A549 (cell line): Measurements from ENCODE around the gene GLIPR1. TPM values are rescaled to one million over a fixed set of nuclear protein-coding genes. Genes with fewer than 3 reads are reported as not detected.

Experiments
- ATAC-seq, 2 experiments: fragments of 200-7000 bp in 1 of 2; fragments of >200 bp in 1 of 2; cut with Nextera tagmentation in 1 of 2; cut with Tn5 transposase in 1 of 2; 3 replicates each; pipeline versions ENCODE4 v1.8.0 to v1.9.1; 2018 to 2020; ENCODE audit warnings: mild to moderate bottlenecking in 1 of 2, moderate library complexity in 1 of 2
- CTCF ChIA-PET: fragments of 300-600 bp; sonication (Branson Sonifier 250); formaldehyde crosslinking; extraction: SDS; loops from one replicate; lab custom pipeline; 2021; ENCODE audit warnings: antibody characterized with exemption, inconsistent platforms; lab: Yijun Ruan, JAX
- POLR2A ChIA-PET: fragments of 350-600 bp; formaldehyde crosslinking; extraction: SDS; loops from one replicate; lab custom pipeline; 2021; ENCODE audit warnings: antibody characterized with exemption, inconsistent platforms; lab: Yijun Ruan, JAX
- DNase-seq, 2 experiments: peaks; one replicate each; pipeline versions ENCODE4 v3.0.0 to v3.0.0-alpha.2; 2011 to 2016; ENCODE audit warnings: low read depth in 1 of 2, low spot score in 1 of 2
- FAIRE-seq: peaks from 2 replicates; lab custom pipeline; 2011; peaks lifted over from hg19 to GRCh38; lab: Jason Lieb, UNC
- H3K27ac ChIP-seq, 2 experiments: fragments of >200 bp; sonication (Bioruptor Twin); formaldehyde crosslinking; 3 replicates each; pipeline ENCODE4 v1.5.1; 2016 to 2017
- H3K4me1 ChIP-seq: fragments of >200 bp; sonication (Bioruptor Twin); formaldehyde crosslinking; 3 replicates; pipeline ENCODE4 v1.6.1; 2016
- H3K4me2 ChIP-seq: fragments of >200 bp; sonication (Bioruptor Twin); formaldehyde crosslinking; 3 replicates; pipeline ENCODE4 v1.6.1; 2016
- H3K4me3 ChIP-seq: fragments of >200 bp; sonication (Bioruptor Twin); formaldehyde crosslinking; 3 replicates; pipeline ENCODE4 v1.5.1; 2016
- H3K9me3 ChIP-seq: fragments of >200 bp; sonication (Bioruptor Twin); formaldehyde crosslinking; 3 replicates; pipeline ENCODE4 v1.6.1; 2016
- CBX2 ChIP-seq: fragments of 200-600 bp; sonication (generic); IDR thresholded peaks from 2 replicates; pipeline ENCODE4 v1.6.1; 2016; ENCODE audit warnings: low read depth, mild to moderate bottlenecking, borderline replicate concordance
- CBX8 ChIP-seq: fragments of 200-600 bp; sonication (generic); IDR thresholded peaks from 2 replicates; pipeline ENCODE4 v1.6.1; 2016
- CEBPB ChIP-seq, 2 experiments: fragments of >200 bp in 1 of 2; sonication (Bioruptor Twin) in 1 of 2; formaldehyde crosslinking in 1 of 2; IDR thresholded peaks; 2 replicates each; pipeline ENCODE4 v1.6.1; 2012 to 2016
- CHD4 ChIP-seq: fragments of 200-600 bp; sonication (generic); IDR thresholded peaks from 2 replicates; pipeline ENCODE4 v1.6.1; 2016; ENCODE audit warnings: antibody characterized with exemption, mild to moderate bottlenecking, borderline replicate concordance
- EHF ChIP-seq: fragments of 250-450 bp; sonication (Bioruptor Pico); IDR thresholded peaks from 2 replicates; pipeline ENCODE4 v1.5.0; 2020; ENCODE audit warnings: mild to moderate bottlenecking
- EP300 ChIP-seq, 2 experiments: fragments of >200 bp; sonication (Bioruptor Twin); formaldehyde crosslinking; IDR thresholded peaks; 2 replicates in 1 of 2; 3 replicates in 1 of 2; pipeline ENCODE4 v1.6.1; 2016 to 2017
- FOSL2 ChIP-seq, 2 experiments: fragments of 450-650 bp in 1 of 2; fragments of >200 bp in 1 of 2; sonication (Bioruptor Twin) in 1 of 2; formaldehyde crosslinking; IDR thresholded peaks; 2 replicates each; pipeline versions ENCODE4 v1.5.0 to v1.6.1; 2016 to 2020; ENCODE audit warnings: mild to moderate bottlenecking in 1 of 2, moderate library complexity in 1 of 2
- FOXS1 ChIP-seq: fragments of 250-450 bp; sonication (Bioruptor Pico); IDR thresholded peaks from 2 replicates; pipeline ENCODE4 v1.5.0; 2020; ENCODE audit warnings: mild to moderate bottlenecking, moderate library complexity
- KDM5A ChIP-seq: fragments of 200-600 bp; sonication (generic); IDR thresholded peaks from 2 replicates; pipeline ENCODE4 v1.6.1; 2016; ENCODE audit warnings: antibody characterized with exemption, mild to moderate bottlenecking
- MAFK ChIP-seq: fragments of 450-650 bp; IDR thresholded peaks from 2 replicates; pipeline ENCODE4 v1.6.1; 2014; ENCODE audit not compliant: partially characterized antibody
- MAZ ChIP-seq: fragments of 150-350 bp; IDR thresholded peaks from 2 replicates; pipeline ENCODE4 v1.6.1; 2014; ENCODE audit warnings: antibody characterized with exemption, low read depth, low read length, borderline replicate concordance
- MYC ChIP-seq: IDR thresholded peaks from 2 replicates; pipeline ENCODE4 v1.6.1; 2012; ENCODE audit warnings: mild to moderate bottlenecking, inconsistent platforms, low read length, improper control_type of control experiment, borderline replicate concordance
- NPAS2 ChIP-seq: fragments of 250-450 bp; sonication (Bioruptor Pico); IDR thresholded peaks from 2 replicates; pipeline ENCODE4 v1.8.0; 2022; ENCODE audit warnings: mild to moderate bottlenecking, moderate library complexity, borderline replicate concordance
- POLR2A ChIP-seq: IDR thresholded peaks from 2 replicates; pipeline ENCODE4 v1.6.1; 2012; ENCODE audit warnings: mild to moderate bottlenecking, low read length
- RNF2 ChIP-seq: fragments of 200-600 bp; sonication (generic); IDR thresholded peaks from 2 replicates; pipeline ENCODE4 v1.6.1; 2016; ENCODE audit warnings: low read depth, mild to moderate bottlenecking, antibody characterized with exemption, moderate library complexity, borderline replicate concordance
- SMC3 ChIP-seq: fragments of >200 bp; sonication (Bioruptor Twin); formaldehyde crosslinking; IDR thresholded peaks from 3 replicates; pipeline ENCODE4 v1.6.1; 2018; ENCODE audit warnings: inconsistent platforms
- ZFP36 ChIP-seq: fragments of 450-650 bp; IDR thresholded peaks from 2 replicates; pipeline ENCODE4 v1.6.1; 2014; ENCODE audit warnings: borderline replicate concordance; ENCODE audit not compliant: partially characterized antibody
- ZNF302 ChIP-seq: fragments of 250-450 bp; sonication (Bioruptor Pico); IDR thresholded peaks from 2 replicates; pipeline ENCODE4 v1.9.0; 2021; ENCODE audit warnings: inconsistent platforms, mild to moderate bottlenecking, moderate library complexity
- ZSCAN20 ChIP-seq: fragments of 250-450 bp; sonication (Bioruptor Pico); IDR thresholded peaks from 2 replicates; pipeline ENCODE4 v1.8.0; 2022; ENCODE audit warnings: mild to moderate bottlenecking, moderate library complexity
- WGBS: methylation state at CpG from one replicate; pipeline ENCODE4 v1.1.6; 2017; ENCODE audit errors: missing lambda C conversion rate; 5-methylcytosine and 5-hydroxymethylcytosine counted together
- polyA plus RNA-seq, 4 experiments: library from polyadenylated mRNA; depleted of rRNA in 3 of 4; stranded (reverse); fragments of >200 nt; fragmentation: RNase III in 1 of 4; extraction: RNeasy Plus Mini Kit Qiagen cat#74134 plus additional on column Dnase treatment in 1 of 4; gene quantifications; 2 replicates in 3 of 4; 3 replicates in 1 of 4; pipeline ENCODE4 v1.2.3, GENCODE V29; 2011 to 2017
- TF ChIP-seq, protein P1 (sequence below): fragments of >200 bp; sonication (Bioruptor Twin); formaldehyde crosslinking; IDR thresholded peaks from 3 replicates; pipeline ENCODE4 v1.5.1; 2016
- TF ChIP-seq, protein P2 (sequence below): fragments of 250-450 bp; sonication (Bioruptor Pico); IDR thresholded peaks from 2 replicates; pipeline ENCODE4 v1.5.0; 2020; ENCODE audit warnings: low read depth, mild to moderate bottlenecking, moderate library complexity

The GLIPR1 gene
- polyA plus RNA-seq, 2 of the 4 experiments (the other 2 are of a cell fraction): 42.2 to 44.5 TPM

- 92% methylated on average over 2 of the region's 2 CpGs for WGBS
- H3K4me3 ChIP-seq: no peak overlapping the region
- ChIA-PET CTCF (interaction anchor here (0.7 kb wide), 1 partner anchor 213 kb away, joined by 4 read pairs; no protein-coding TSS in a partner anchor), POLR2A (no interaction called here)
- TF ChIP-seq EHF (no peak), ZSCAN20 (no peak), MAFK (no peak), SMC3 (no peak)
- TF ChIP-seq, protein P1, sequence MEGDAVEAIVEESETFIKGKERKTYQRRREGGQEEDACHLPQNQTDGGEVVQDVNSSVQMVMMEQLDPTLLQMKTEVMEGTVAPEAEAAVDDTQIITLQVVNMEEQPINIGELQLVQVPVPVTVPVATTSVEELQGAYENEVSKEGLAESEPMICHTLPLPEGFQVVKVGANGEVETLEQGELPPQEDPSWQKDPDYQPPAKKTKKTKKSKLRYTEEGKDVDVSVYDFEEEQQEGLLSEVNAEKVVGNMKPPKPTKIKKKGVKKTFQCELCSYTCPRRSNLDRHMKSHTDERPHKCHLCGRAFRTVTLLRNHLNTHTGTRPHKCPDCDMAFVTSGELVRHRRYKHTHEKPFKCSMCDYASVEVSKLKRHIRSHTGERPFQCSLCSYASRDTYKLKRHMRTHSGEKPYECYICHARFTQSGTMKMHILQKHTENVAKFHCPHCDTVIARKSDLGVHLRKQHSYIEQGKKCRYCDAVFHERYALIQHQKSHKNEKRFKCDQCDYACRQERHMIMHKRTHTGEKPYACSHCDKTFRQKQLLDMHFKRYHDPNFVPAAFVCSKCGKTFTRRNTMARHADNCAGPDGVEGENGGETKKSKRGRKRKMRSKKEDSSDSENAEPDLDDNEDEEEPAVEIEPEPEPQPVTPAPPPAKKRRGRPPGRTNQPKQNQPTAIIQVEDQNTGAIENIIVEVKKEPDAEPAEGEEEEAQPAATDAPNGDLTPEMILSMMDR: no peak
- H3K9me3 ChIP-seq: no peaks in the 10 kb centered on the region
- no peak for DNase-seq
- FAIRE-seq: no peak
- H3K27ac ChIP-seq: no peak overlapping the region
- no peak overlapping the region for H3K4me2 ChIP-seq
- peaks cover 16% of the 10 kb centered on the region; the same call in 2 of the 3 replicates for H3K4me1 ChIP-seq
- no peak for ATAC-seq
These were observed 69.4 kb downstream of the GLIPR1 start for GRCh38 chr12:75549989-75550388.

GRCh38 chr12:75550401-75551240, 70.1 kb downstream of the GLIPR1 start:
- no peak overlapping the region for H3K4me3 ChIP-seq
- peaks cover 16% of the 10 kb centered on the region; the same call in 2 of the 3 replicates for H3K4me1 ChIP-seq
- ChIA-PET CTCF (interaction anchor here (0.7 kb wide), 1 partner anchor 213 kb away, joined by 4 read pairs; no protein-coding TSS in a partner anchor), POLR2A (interaction anchor here (0.6 kb wide), 1 partner anchor 65 kb away, joined by 3 read pairs; no protein-coding TSS in a partner anchor)
- H3K4me2 ChIP-seq: no peak overlapping the region
- ATAC-seq (no peak), FAIRE-seq (no peak), DNase-seq (no peak)
- H3K27ac ChIP-seq: 0 out of 6 replicates have a peak overlapping the region, but pooled peaks of 1 of the 2 experiments have one; percentile 11
- no peaks in the 10 kb centered on the region for H3K9me3 ChIP-seq
- TF ChIP-seq ZNF302 (CRISPR knock-in tag) (no peak), RNF2 (no peak)
- WGBS: 72% methylated on average over 8 of the region's 8 CpGs

GRCh38 chr12:75551477-75551876, 70.9 kb downstream of the GLIPR1 start:
- peaks cover 23% of the 10 kb centered on the region; the same call in 2 of the 3 replicates for H3K4me1 ChIP-seq
- H3K9me3 ChIP-seq: no peaks in the 10 kb centered on the region
- POLR2A ChIA-PET: interaction anchor here (0.6 kb wide), 1 partner anchor 64 kb away, joined by 3 read pairs; no protein-coding TSS in a partner anchor
- TF ChIP-seq CBX2 (no peak), CHD4 (no peak), POLR2A (no peak), EP300 (IDR thresholded peaks at IDR 0.05) (no peak), FOXS1 (CRISPR knock-in tag) (no peak), SMC3 (no peak), KDM5A (no peak), FOSL2 (IDR thresholded peaks at IDR 0.05) (no peak), FOSL2 (CRISPR knock-in tag; IDR thresholded peaks at IDR 0.05) (no peak), CEBPB (IDR thresholded peaks at IDR 0.05) (no peak), CBX8 (no peak), MAZ (no peak), ZSCAN20 (no peak), MYC (no peak), ZFP36 (no peak), NPAS2 (no peak)
- TF ChIP-seq, protein P2, sequence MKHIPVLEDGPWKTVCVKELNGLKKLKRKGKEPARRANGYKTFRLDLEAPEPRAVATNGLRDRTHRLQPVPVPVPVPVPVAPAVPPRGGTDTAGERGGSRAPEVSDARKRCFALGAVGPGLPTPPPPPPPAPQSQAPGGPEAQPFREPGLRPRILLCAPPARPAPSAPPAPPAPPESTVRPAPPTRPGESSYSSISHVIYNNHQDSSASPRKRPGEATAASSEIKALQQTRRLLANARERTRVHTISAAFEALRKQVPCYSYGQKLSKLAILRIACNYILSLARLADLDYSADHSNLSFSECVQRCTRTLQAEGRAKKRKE: no peak
- FAIRE-seq: no peak
- ATAC-seq: no peak
- CTCF ChIA-PET: no interaction called here
- H3K27ac ChIP-seq: no peak overlapping the region
- no peak overlapping the region for H3K4me2 ChIP-seq
- no peak overlapping the region for H3K4me3 ChIP-seq
- no peak for DNase-seq
